Suprapubic skin (tissue), 4 donors: Measurements from ENCODE around the gene SPOPL. TPM values are rescaled to one million over a fixed set of nuclear protein-coding genes. Genes with fewer than 3 reads are reported as not detected.
"Not testable (repeated sequence)": the region's sequence is repeated elsewhere in the genome, so short reads cannot be mapped to it uniquely, and the experiment has no call there.

Experiments used
- DNase-seq, 2 donors: peaks; one replicate each; pipeline ENCODE4 v3.0.0-alpha.2; 2019; ENCODE audit warnings: low spot score in 2 of 2
- H3K27ac ChIP-seq: fragments of 200-600 bp; sonication (generic); one replicate; pipeline ENCODE4 v1.5.1; 2019
- H3K27me3 ChIP-seq: fragments of 200-600 bp; sonication (generic); one replicate; pipeline ENCODE4 v1.5.1; 2019
- H3K36me3 ChIP-seq: fragments of 200-600 bp; sonication (generic); one replicate; pipeline ENCODE4 v1.5.1; 2019
- H3K4me1 ChIP-seq: fragments of 200-600 bp; sonication (generic); one replicate; pipeline ENCODE4 v1.5.1; 2019
- H3K4me3 ChIP-seq: fragments of 200-600 bp; sonication (generic); one replicate; pipeline ENCODE4 v1.5.1; 2019; ENCODE audit warnings: mild to moderate bottlenecking
- H3K9me3 ChIP-seq: fragments of 200-600 bp; sonication (generic); one replicate; pipeline ENCODE4 v1.5.1; 2019
- CTCF ChIP-seq, 2 donors: fragments of 200-600 bp in 1 of 2; fragments of 450-650 bp in 1 of 2; sonication (generic) in 1 of 2; IDR thresholded peaks; one replicate each; pipeline ENCODE4 v1.5.1; 2016 to 2019; ENCODE audit warnings: antibody characterized with exemption in 2 of 2, mild to moderate bottlenecking in 1 of 2, moderate library complexity in 1 of 2
- EP300 ChIP-seq: sonication (generic); formaldehyde crosslinking; IDR thresholded peaks from one replicate; pipeline ENCODE4 v1.6.1; 2017; ENCODE audit warnings: antibody characterized with exemption
- POLR2A ChIP-seq, 2 donors: fragments of 450-650 bp; IDR thresholded peaks; one replicate each; pipeline ENCODE4 v1.6.1; 2017; ENCODE audit warnings: antibody characterized with exemption in 2 of 2, mild to moderate bottlenecking in 2 of 2, moderate library complexity in 2 of 2
- POLR2AphosphoS5 ChIP-seq, 3 donors: sonication (generic); formaldehyde crosslinking; IDR thresholded peaks; one replicate each; pipeline ENCODE4 v1.6.1; 2017; ENCODE audit warnings: antibody characterized with exemption in 3 of 3
- WGBS: methylation state at CpG from one replicate; pipeline ENCODE4 v1.1.5; 2018; 5-methylcytosine and 5-hydroxymethylcytosine counted together
- total RNA-seq, 4 donors: library from RNA; depleted of rRNA; stranded (reverse); fragments of >200 nt; gene quantifications; one replicate each; pipeline ENCODE4 v1.1.0, GENCODE V29; 2016

SPOPL gene
- total RNA-seq, 4 donors from 2014 or later: 24.8 to 42.4 (median 31.2) TPM

GRCh38 chr2:138455691-138456090 is 45.9 kb upstream of the SPOPL start:
- Histone ChIP-seq H3K4me3 (no peak overlapping the region), H3K27ac (no peak overlapping the region), H3K36me3 (no peaks in the 10 kb centered on the region), H3K9me3 (no peaks in the 10 kb centered on the region), H3K4me1 (peaks cover 7% of the 10 kb centered on the region), H3K27me3 (no peaks in the 10 kb centered on the region)
- WGBS: 31% methylated on average over 2 of the region's 2 CpGs
- TF ChIP-seq POLR2A (IDR thresholded peaks at IDR 0.05): no peak
- no peak for TF ChIP-seq CTCF (IDR thresholded peaks at IDR 0.05)
- no peak for TF ChIP-seq POLR2AphosphoS5 (IDR thresholded peaks at IDR 0.05)
- no peak for TF ChIP-seq EP300
- DNase-seq: no peak

GRCh38 chr2:138462689-138463088 is 38.9 kb upstream of the SPOPL start:
- 97% methylated on average over 3 of the region's 3 CpGs for WGBS
- not testable (repeated sequence) for H3K27me3 ChIP-seq, H3K9me3 ChIP-seq

GRCh38 chr2:138468617-138469016 is 33.0 kb upstream of the SPOPL start:
- 0% methylated on average over 1 of the region's 1 CpG for WGBS

More at GRCh38 chr2:138462689-138463088, 38.9 kb upstream of the SPOPL start:
- H3K4me3 ChIP-seq, H3K4me1 ChIP-seq, DNase-seq, H3K27ac ChIP-seq, H3K36me3 ChIP-seq: not testable (repeated sequence)

GRCh38 chr2:138469411-138469810 is 32.2 kb upstream of the SPOPL start:
- H3K4me1 ChIP-seq: peaks cover 5% of the 10 kb centered on the region
- WGBS: 71% methylated on average over 1 of the region's 1 CpG

More at GRCh38 chr2:138468617-138469016, 33.0 kb upstream of the SPOPL start:
- Histone ChIP-seq H3K4me1 (peaks cover 5% of the 10 kb centered on the region), H3K27me3 (no peaks in the 10 kb centered on the region), H3K27ac (no peak overlapping the region), H3K9me3 (no peaks in the 10 kb centered on the region), H3K36me3 (no peaks in the 10 kb centered on the region), H3K4me3 (no peak overlapping the region)
- DNase-seq: no peak
- TF ChIP-seq POLR2AphosphoS5 (IDR thresholded peaks at IDR 0.05) (no peak), CTCF (IDR thresholded peaks at IDR 0.05) (no peak), POLR2A (IDR thresholded peaks at IDR 0.05) (no peak), EP300 (no peak)

GRCh38 chr2:138470941-138471340 is 30.6 kb upstream of the SPOPL start:
- H3K4me1 ChIP-seq: peaks cover 5% of the 10 kb centered on the region
- TF ChIP-seq POLR2A (IDR thresholded peaks at IDR 0.05) (no peak), POLR2AphosphoS5 (IDR thresholded peaks at IDR 0.05) (no peak), CTCF (IDR thresholded peaks at IDR 0.05) (no peak), EP300 (no peak)
- H3K27me3 ChIP-seq: no peaks in the 10 kb centered on the region
- H3K9me3 ChIP-seq: no peaks in the 10 kb centered on the region
- H3K36me3 ChIP-seq: no peaks in the 10 kb centered on the region
- DNase-seq: no peak
- no peak overlapping the region for H3K27ac ChIP-seq
- H3K4me3 ChIP-seq: no peak overlapping the region
- WGBS: 89% methylated on average over 5 of the region's 5 CpGs

More at GRCh38 chr2:138469411-138469810, 32.2 kb upstream of the SPOPL start:
- no peaks in the 10 kb centered on the region for H3K9me3 ChIP-seq
- no peaks in the 10 kb centered on the region for H3K27me3 ChIP-seq
- H3K36me3 ChIP-seq: no peaks in the 10 kb centered on the region
- no peak overlapping the region for H3K4me3 ChIP-seq
- no peak overlapping the region for H3K27ac ChIP-seq
- no peak for TF ChIP-seq EP300
- TF ChIP-seq POLR2AphosphoS5 (IDR thresholded peaks at IDR 0.05): no peak
- no peak for TF ChIP-seq POLR2A (IDR thresholded peaks at IDR 0.05)
- TF ChIP-seq CTCF (IDR thresholded peaks at IDR 0.05): no peak
- no peak for DNase-seq
